Measurements from ENCODE around the gene FYN. TPM values are rescaled to one million over a fixed set of nuclear protein-coding genes. Genes with fewer than 3 reads are reported as not detected.

Gene FYN
- total RNA-seq, 2 donors from 2014 or later, result 13.7 to 103 TPM

- H3K36me3 ChIP-seq, result no peaks in the 10 kb centered on the region
- no peak overlapping the region for H3K27ac ChIP-seq
- H3K9me3 ChIP-seq, result no peaks in the 10 kb centered on the region
- intact Hi-C loops (cut with DNase I), result no loop called here
- no peak for TF ChIP-seq POLR2AphosphoS5 (IDR thresholded peaks at IDR 0.05)
- TF ChIP-seq POLR2A (IDR thresholded peaks at IDR 0.05), result no peak
- TF ChIP-seq CTCF (IDR thresholded peaks at IDR 0.05), result no peak
- no peaks in the 10 kb centered on the region for H3K4me1 ChIP-seq (replicated peaks)
- WGBS, result 100% methylated on average over 2 of the region's 2 CpGs
- no peak for DNase-seq (ENCODE audit: low spot score)
- no peaks in the 10 kb centered on the region for H3K27me3 ChIP-seq (replicated peaks; ENCODE audit: insufficient read depth)
- H3K4me3 ChIP-seq, result no peak overlapping the region
These were observed 70.4 kb downstream of the FYN start for GRCh38 chr6:111802720-111803330.

GRCh38 chr6:111802015-111802414 lies 71.2 kb downstream of the FYN start:
- H3K36me3 ChIP-seq, result no peaks in the 10 kb centered on the region
- no peaks in the 10 kb centered on the region for H3K9me3 ChIP-seq
- H3K4me1 ChIP-seq (replicated peaks), result no peaks in the 10 kb centered on the region
- intact Hi-C loops (cut with DNase I), result no loop called here
- no peak overlapping the region for H3K27ac ChIP-seq
- no peak for DNase-seq (ENCODE audit: low spot score)
- no peak overlapping the region for H3K4me3 ChIP-seq
- TF ChIP-seq POLR2A (IDR thresholded peaks at IDR 0.05), result no peak
- TF ChIP-seq POLR2AphosphoS5 (IDR thresholded peaks at IDR 0.05), result no peak
- TF ChIP-seq CTCF (IDR thresholded peaks at IDR 0.05), result no peak
- H3K27me3 ChIP-seq (replicated peaks; ENCODE audit: insufficient read depth), result no peaks in the 10 kb centered on the region

- Histone ChIP-seq H3K27me3 (replicated peaks; ENCODE audit: insufficient read depth) (no peaks in the 10 kb centered on the region), H3K36me3 (no peaks in the 10 kb centered on the region), H3K9me3 (no peaks in the 10 kb centered on the region), H3K4me1 (replicated peaks) (no peaks in the 10 kb centered on the region), H3K27ac (no peak overlapping the region), H3K4me3 (no peak overlapping the region)
- TF ChIP-seq POLR2AphosphoS5 (IDR thresholded peaks at IDR 0.05) (no peak), POLR2A (IDR thresholded peaks at IDR 0.05) (no peak), CTCF (IDR thresholded peaks at IDR 0.05) (no peak)
- intact Hi-C loops (cut with DNase I), result no loop called here
- no peak for DNase-seq (ENCODE audit: low spot score)
- WGBS, result 93% methylated on average over 4 of the region's 4 CpGs
These were observed 72.4 kb downstream of the FYN start for GRCh38 chr6:111800821-111801220.

GRCh38 chr6:111800259-111800765 lies 72.9 kb downstream of the FYN start:
- 70% methylated on average over 11 of the region's 11 CpGs for WGBS
- no peak for DNase-seq (ENCODE audit: low spot score)
- Histone ChIP-seq H3K27me3 (replicated peaks; ENCODE audit: insufficient read depth) (no peaks in the 10 kb centered on the region), H3K4me3 (no peak overlapping the region), H3K9me3 (no peaks in the 10 kb centered on the region), H3K4me1 (replicated peaks) (no peaks in the 10 kb centered on the region), H3K36me3 (no peaks in the 10 kb centered on the region), H3K27ac (no peak overlapping the region)
- TF ChIP-seq POLR2A (IDR thresholded peaks at IDR 0.05) (no peak), CTCF (IDR thresholded peaks at IDR 0.05) (no peak), POLR2AphosphoS5 (IDR thresholded peaks at IDR 0.05) (no peak)
- intact Hi-C loops (cut with DNase I), result no loop called here

GRCh38 chr6:111799576-111800258 lies 73.5 kb downstream of the FYN start:
- H3K27ac ChIP-seq, result no peak overlapping the region
- 86% methylated on average over 11 of the region's 11 CpGs for WGBS
- H3K9me3 ChIP-seq, result no peaks in the 10 kb centered on the region
- intact Hi-C loops (cut with DNase I), result no loop called here
- no peaks in the 10 kb centered on the region for H3K27me3 ChIP-seq (replicated peaks; ENCODE audit: insufficient read depth)
- H3K4me1 ChIP-seq (replicated peaks), result no peaks in the 10 kb centered on the region
- no peaks in the 10 kb centered on the region for H3K36me3 ChIP-seq
- no peak for DNase-seq (ENCODE audit: low spot score)
- TF ChIP-seq POLR2AphosphoS5 (IDR thresholded peaks at IDR 0.05) (no peak), CTCF (IDR thresholded peaks at IDR 0.05) (no peak), POLR2A (IDR thresholded peaks at IDR 0.05) (no peak)
- H3K4me3 ChIP-seq, result no peak overlapping the region
